Measurements from ENCODE around the gene ITPR2.

Gene ITPR2

GRCh38 chr12:26832822-26833742, at the start of gene ITPR2:
ITPR2 (minus strand) TSS chr12:26833194; CDS start chr12:26832781, 413 bp downstream.
- peak within 1 kb of the TSS; percentile 77 for H3K4me3 ChIP-seq (ENCODE audit: low read depth, low read length)
- peak; percentile 47; the same call in 1 of the 2 replicates for TF ChIP-seq CTCF (IDR thresholded peaks at IDR 0.05; ENCODE audit: borderline replicate concordance, insufficient read depth, low read depth, low read length)

GRCh38 chr12:26880625-26881024, 47.6 kb upstream of the ITPR2 start:
- TF ChIP-seq CTCF (IDR thresholded peaks at IDR 0.05; ENCODE audit: borderline replicate concordance, insufficient read depth, low read depth, low read length) = no peak
- H3K4me3 ChIP-seq (ENCODE audit: low read depth, low read length) = no peak overlapping the region

- no peak overlapping the region for H3K4me3 ChIP-seq (ENCODE audit: low read depth, low read length)
- no peak for TF ChIP-seq CTCF (IDR thresholded peaks at IDR 0.05; ENCODE audit: borderline replicate concordance, insufficient read depth, low read depth, low read length)
These were observed 45.7 kb upstream of the ITPR2 start for GRCh38 chr12:26878661-26879119.

- no peak for TF ChIP-seq CTCF (IDR thresholded peaks at IDR 0.05; ENCODE audit: borderline replicate concordance, insufficient read depth, low read depth, low read length)
These were observed 41.7 kb upstream of the ITPR2 start for GRCh38 chr12:26874501-26875296.

GRCh38 chr12:26872625-26873024, 39.6 kb upstream of the ITPR2 start:
- no peak for TF ChIP-seq CTCF (IDR thresholded peaks at IDR 0.05; ENCODE audit: borderline replicate concordance, insufficient read depth, low read depth, low read length)
- no peak overlapping the region for H3K4me3 ChIP-seq (ENCODE audit: low read depth, low read length)

More at GRCh38 chr12:26874501-26875296, 41.7 kb upstream of the ITPR2 start:
- H3K4me3 ChIP-seq (ENCODE audit: low read depth, low read length) = no peak overlapping the region

GRCh38 chr12:26871985-26872384, 39.0 kb upstream of the ITPR2 start:
- TF ChIP-seq CTCF (IDR thresholded peaks at IDR 0.05; ENCODE audit: borderline replicate concordance, insufficient read depth, low read depth, low read length) = no peak
- H3K4me3 ChIP-seq (ENCODE audit: low read depth, low read length) = no peak overlapping the region

All from GM12875 (cell line).